Measurements from ENCODE around the gene FBH1. TPM values are rescaled to one million over a fixed set of nuclear protein-coding genes. Genes with fewer than 3 reads are reported as not detected.

FBH1 gene
- total RNA-seq, 6 experiments from 2014 or later = 30.8 to 38.6 (median 35.8) TPM

GRCh38 chr10:5892007-5892406, 2.0 kb downstream of the FBH1 start:
- ATAC-seq = no peak
- Histone ChIP-seq H3K36me3 (peaks cover 0 to 25% (median 4%) of the 10 kb centered on the region in 4 donors), H3K4me1 (peaks cover 0 to 25% (median 4%) of the 10 kb centered on the region in 4 donors), H3K27me3 (no peaks in the 10 kb centered on the region), H3K4me3 (no peak overlapping the region), H3K9me3 (no peaks in the 10 kb centered on the region), H3K27ac (no peak overlapping the region)
- intact Hi-C loops (cut with DNase I) = no loop called here
- TF ChIP-seq CTCF (IDR thresholded peaks at IDR 0.05) = no peak
- no peak for TF ChIP-seq POLR2A (IDR thresholded peaks at IDR 0.05)
- WGBS (ENCODE audit: insufficient coverage, low coverage, low lambda C conversion rate, missing lambda C conversion rate) = 64% methylated on average over 8 of the region's 8 CpGs
- DNase-seq = no peak

- ATAC-seq = no peak
- DNase-seq = no peak
- intact Hi-C loops (cut with DNase I) = no loop called here
- H3K36me3 ChIP-seq = peaks cover 0 to 25% (median 4%) of the 10 kb centered on the region in 4 donors
- H3K4me1 ChIP-seq = peaks cover 0 to 21% (median 2%) of the 10 kb centered on the region in 4 donors
- H3K27me3 ChIP-seq = no peaks in the 10 kb centered on the region
- no peaks in the 10 kb centered on the region for H3K9me3 ChIP-seq
- no peak overlapping the region for H3K27ac ChIP-seq
- WGBS (ENCODE audit: insufficient coverage, low coverage, low lambda C conversion rate, missing lambda C conversion rate) = 61% methylated on average over 2 of the region's 2 CpGs
- TF ChIP-seq CTCF (IDR thresholded peaks at IDR 0.05) (no peak), POLR2A (IDR thresholded peaks at IDR 0.05) (no peak)
- H3K4me3 ChIP-seq = no peak overlapping the region
Observed at GRCh38 chr10:5893321-5893720, 3.3 kb downstream of the FBH1 start.

GRCh38 chr10:5894403-5894802, 4.4 kb downstream of the FBH1 start:
- Histone ChIP-seq H3K4me1 (peaks cover 0 to 16% (median 2%) of the 10 kb centered on the region in 4 donors), H3K27ac (no peak overlapping the region), H3K9me3 (no peaks in the 10 kb centered on the region), H3K27me3 (no peaks in the 10 kb centered on the region), H3K4me3 (no peak overlapping the region), H3K36me3 (peaks cover 0 to 25% (median 4%) of the 10 kb centered on the region in 4 donors)
- intact Hi-C loops (cut with DNase I) = no loop called here
- ATAC-seq (no peak), DNase-seq (no peak)
- no peak for TF ChIP-seq POLR2A (IDR thresholded peaks at IDR 0.05)
- no peak for TF ChIP-seq CTCF (IDR thresholded peaks at IDR 0.05)
- WGBS (ENCODE audit: insufficient coverage, low coverage, low lambda C conversion rate, missing lambda C conversion rate) = 75% methylated on average over 4 of the region's 4 CpGs

GRCh38 chr10:5894873-5895272, 4.8 kb downstream of the FBH1 start:
- intact Hi-C loops (cut with DNase I) = no loop called here
- ATAC-seq (no peak), DNase-seq (no peak)
- H3K27ac ChIP-seq = no peak overlapping the region
- H3K4me3 ChIP-seq = no peak overlapping the region
- H3K36me3 ChIP-seq = peaks cover 0 to 25% (median 4%) of the 10 kb centered on the region in 4 donors
- no peak for TF ChIP-seq POLR2A (IDR thresholded peaks at IDR 0.05)
- TF ChIP-seq CTCF (IDR thresholded peaks at IDR 0.05) = no peak
- H3K27me3 ChIP-seq = no peaks in the 10 kb centered on the region
- H3K4me1 ChIP-seq = peaks cover 0 to 16% (median 2%) of the 10 kb centered on the region in 4 donors
- H3K9me3 ChIP-seq = no peaks in the 10 kb centered on the region
- WGBS (ENCODE audit: insufficient coverage, low coverage, low lambda C conversion rate, missing lambda C conversion rate) = 87% methylated on average over 4 of the region's 8 CpGs

GRCh38 chr10:5895365-5895764, 5.3 kb downstream of the FBH1 start:
- ATAC-seq = no peak

More at GRCh38 chr10:5895365-5895764, 5.3 kb downstream of the FBH1 start:
- 86% methylated on average over 3 of the region's 3 CpGs for whole genome bisulfite sequencing (ENCODE audit: insufficient coverage, low coverage, low lambda C conversion rate, missing lambda C conversion rate)
- no peak overlapping the region for H3K4me3 ChIP-seq
- intact Hi-C loops (cut with DNase I) = no loop called here
- H3K4me1 ChIP-seq = peaks cover 0 to 16% (median 2%) of the 10 kb centered on the region in 4 donors
- no peak for DNase-seq
- H3K36me3 ChIP-seq = peaks cover 0 to 25% (median 4%) of the 10 kb centered on the region in 4 donors
- no peaks in the 10 kb centered on the region for H3K9me3 ChIP-seq
- H3K27me3 ChIP-seq = no peaks in the 10 kb centered on the region
- H3K27ac ChIP-seq = no peak overlapping the region
- TF ChIP-seq POLR2A (IDR thresholded peaks at IDR 0.05) (no peak), CTCF (IDR thresholded peaks at IDR 0.05) (no peak)

Data from right lobe of liver (tissue), 6 donors.